Keratinocyte (primary cell): ENCODE data around the gene ISYNA1. TPM values are rescaled to one million over a fixed set of nuclear protein-coding genes. Genes with fewer than 3 reads are reported as not detected.

Experiments used
- DNase-seq: peaks from one replicate; pipeline ENCODE4 v3.0.0-alpha.2; 2011; ENCODE audit warnings: low read depth, missing footprints, low spot score
- FAIRE-seq: peaks from 2 replicates; lab custom pipeline; 2011; peaks lifted over from hg19 to GRCh38; lab: Jason Lieb, UNC
- H2AFZ ChIP-seq: 2 replicates; pipeline ENCODE4 v1.6.0; 2012; ENCODE audit warnings: low read length, control low read depth, inconsistent platforms; ENCODE audit not compliant: control insufficient read depth
- H3K27ac ChIP-seq: 2 replicates; pipeline ENCODE4 v1.5.1; 2011; ENCODE audit warnings: low read length; ENCODE audit not compliant: control insufficient read depth, insufficient read depth
- H3K27me3 ChIP-seq: 3 replicates; pipeline ENCODE4 v1.6.0; 2011; ENCODE audit warnings: low read length; ENCODE audit not compliant: control insufficient read depth, insufficient read depth; ENCODE audit errors: extremely low read depth
- H3K36me3 ChIP-seq, 2 experiments: 2 replicates in 1 of 2; 3 replicates in 1 of 2; pipeline ENCODE4 v1.5.1; 2011; ENCODE audit warnings: low read length in 2 of 2, mild to moderate bottlenecking in 1 of 2; ENCODE audit not compliant: control insufficient read depth in 2 of 2, insufficient read depth in 2 of 2; ENCODE audit errors: extremely low read depth in 1 of 2
- H3K4me1 ChIP-seq: 3 replicates; pipeline ENCODE4 v1.5.1; 2011; ENCODE audit warnings: low read length; ENCODE audit not compliant: control insufficient read depth, insufficient read depth; ENCODE audit errors: extremely low read depth
- H3K4me2 ChIP-seq: 3 replicates; pipeline ENCODE4 v1.6.0; 2011; ENCODE audit warnings: low read depth, low read length; ENCODE audit not compliant: control insufficient read depth, insufficient read depth; ENCODE audit errors: extremely low read depth
- H3K4me3 ChIP-seq, 3 experiments: fragments of 200-600 bp in 1 of 3; sonication (generic) in 1 of 3; 2 replicates in 2 of 3; 3 replicates in 1 of 3; pipeline ENCODE4 v1.5.1; 2011 to 2016; ENCODE audit warnings: low read length in 3 of 3, mild to moderate bottlenecking in 3 of 3, control low read depth in 2 of 3, inconsistent platforms in 1 of 3, low read depth in 1 of 3, mixed read lengths in 1 of 3, mixed run types in 1 of 3, moderate library complexity in 1 of 3; ENCODE audit not compliant: control insufficient read depth in 2 of 3, insufficient read depth in 2 of 3; ENCODE audit errors: extremely low read depth in 1 of 3
- H3K79me2 ChIP-seq: 2 replicates; pipeline ENCODE4 v1.6.0; 2012; ENCODE audit warnings: low read length; ENCODE audit not compliant: control insufficient read depth, insufficient read depth
- H3K9ac ChIP-seq: 3 replicates; pipeline ENCODE4 v1.6.0; 2011; ENCODE audit warnings: low read length; ENCODE audit not compliant: control insufficient read depth, insufficient read depth; ENCODE audit errors: extremely low read depth
- H3K9me1 ChIP-seq: 3 replicates; pipeline ENCODE4 v1.6.0; 2011; ENCODE audit warnings: low read length; ENCODE audit not compliant: control insufficient read depth, insufficient read depth; ENCODE audit errors: extremely low read depth
- H3K9me3 ChIP-seq: 2 replicates; pipeline ENCODE4 v1.5.1; 2012; ENCODE audit warnings: low read depth, low read length; ENCODE audit not compliant: control insufficient read depth
- H4K20me1 ChIP-seq: 3 replicates; pipeline ENCODE4 v1.6.0; 2011; ENCODE audit warnings: low read length; ENCODE audit not compliant: control insufficient read depth, insufficient read depth; ENCODE audit errors: extremely low read depth
- CTCF ChIP-seq, 3 experiments: IDR thresholded peaks in 1 of 3; conservative IDR thresholded peaks in 1 of 3; optimal IDR thresholded peaks in 1 of 3; 2 replicates in 2 of 3; 3 replicates in 1 of 3; pipeline versions ENCODE3 to v1.5.1; 2011; ENCODE audit warnings: low read length in 3 of 3, mild to moderate bottlenecking in 3 of 3, moderate library complexity in 2 of 3, control low read depth in 1 of 3, inconsistent platforms in 1 of 3; ENCODE audit not compliant: insufficient read depth in 2 of 3; ENCODE audit errors: extremely low read depth in 1 of 3
- EZH2 ChIP-seq: IDR thresholded peaks from one replicate; pipeline ENCODE4 v1.6.1; 2012; ENCODE audit warnings: inconsistent platforms, mild to moderate bottlenecking, low read length, moderate library complexity
- dilution Hi-C: fragments of 300-500 bp; cut with MboI; formaldehyde crosslinking; loops from one replicate; pipeline ENCODE4 v1.7.0; 2020; ENCODE audit warnings: low sequenced_read_pairs; ENCODE audit not compliant: extremely low pct_ligation_motif_present
- polyA plus RNA-seq, 5 experiments: library from polyadenylated mRNA; depleted of rRNA in 3 of 5; stranded (reverse) in 3 of 5; stranded (forward) in 1 of 5; unstranded in 1 of 5; fragments of >200 nt; gene quantifications; 1 replicate in 1 of 5; 2 replicates in 3 of 5; 3 replicates in 1 of 5; pipeline versions ENCODE4 v1.2.1 to v1.2.3, GENCODE V29; 2011 to 2012; ENCODE audit warnings: missing spikeins in 2 of 5, low read depth in 1 of 5, low replicate concordance in 1 of 5

The ISYNA1 gene
- polyA plus RNA-seq, 1 donor (not counting 4 experiments of a cell fraction or from before 2014, with no cell fraction given), result 3.5 TPM

- Histone ChIP-seq H3K4me1 (peaks cover 30% of the 10 kb centered on the region), H4K20me1 (peaks cover 36% of the 10 kb centered on the region), H2AFZ (no peak overlapping the region), H3K9me3 (no peaks in the 10 kb centered on the region), H3K9ac (no peak overlapping the region), H3K79me2 (peaks cover 97% of the 10 kb centered on the region), H3K36me3 (peaks cover 0 to 2% of the 10 kb centered on the region in 2 experiments), H3K4me3 (no peak overlapping the region), H3K27me3 (no peaks in the 10 kb centered on the region), H3K9me1 (peaks cover 14% of the 10 kb centered on the region), H3K4me2 (no peak overlapping the region), H3K27ac (no peak overlapping the region)
- TF ChIP-seq EZH2, result no peak
- no peak for TF ChIP-seq CTCF (optimal IDR thresholded peaks at IDR 0.05 in 1 of 3, IDR thresholded peaks at IDR 0.05 in 1 of 3, conservative IDR thresholded peaks at IDR 0.05 in 1 of 3; ENCODE audit: extremely low read depth in 1 of 3, insufficient read depth in 2 of 3, low read length in 3 of 3)
- FAIRE-seq (no peak), DNase-seq (no peak)
- dilution Hi-C loops, result no loop called here
Measured at GRCh38 chr19:18484992-18485391, 47.1 kb upstream of the ISYNA1 start.

GRCh38 chr19:18483119-18483890 is 45.4 kb upstream of the ISYNA1 start:
- H3K79me2 ChIP-seq, result peaks cover 93% of the 10 kb centered on the region
- H3K9me1 ChIP-seq, result peaks cover 12% of the 10 kb centered on the region
- no peak overlapping the region for H2AFZ ChIP-seq
- H3K36me3 ChIP-seq, result no peaks in the 10 kb centered on the region
- TF ChIP-seq CTCF (optimal IDR thresholded peaks at IDR 0.05 in 1 of 3, IDR thresholded peaks at IDR 0.05 in 1 of 3, conservative IDR thresholded peaks at IDR 0.05 in 1 of 3; ENCODE audit: extremely low read depth in 1 of 3, insufficient read depth in 2 of 3, low read length in 3 of 3) (no peak), EZH2 (no peak)
- dilution Hi-C loops, result no loop called here
- no peak overlapping the region for H3K27ac ChIP-seq
- H4K20me1 ChIP-seq, result peaks cover 24% of the 10 kb centered on the region
- H3K4me3 ChIP-seq, result no peak overlapping the region
- peak; percentile 5 for FAIRE-seq
- H3K9ac ChIP-seq, result no peak overlapping the region
- H3K4me1 ChIP-seq, result peaks cover 40% of the 10 kb centered on the region
- no peak for DNase-seq
- H3K9me3 ChIP-seq, result no peaks in the 10 kb centered on the region
- H3K27me3 ChIP-seq, result no peaks in the 10 kb centered on the region
- H3K4me2 ChIP-seq, result no peak overlapping the region
